Measurements from ENCODE around the gene MRFAP1L1.

DNA sequence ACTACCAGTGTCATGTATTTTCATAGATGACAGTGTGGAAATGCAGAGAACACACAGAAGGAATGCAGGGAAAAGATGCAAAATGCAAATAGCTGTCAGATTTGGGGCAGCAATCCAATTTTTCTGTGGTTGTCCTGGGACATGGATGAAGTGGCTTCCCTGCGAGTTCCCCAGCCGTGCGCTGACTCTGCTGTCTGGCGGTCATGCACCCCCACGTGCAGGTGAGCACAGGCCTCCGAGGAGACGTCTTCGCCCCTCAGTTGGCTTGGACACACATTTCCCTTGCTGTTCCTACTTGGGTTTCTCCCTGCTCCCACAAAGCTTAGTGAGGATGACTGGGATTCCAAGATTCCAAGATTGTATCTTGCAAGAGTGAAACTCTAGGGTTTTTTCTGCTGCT lies 30.7 kb upstream of the MRFAP1L1 start:
- TF ChIP-seq CTCF (IDR thresholded peaks at IDR 0.05) (no peak), EZH2 (IDR thresholded peaks at IDR 0.05; ENCODE audit: borderline replicate concordance, insufficient read depth, low read depth, low read length, poor library complexity, severe bottlenecking) (no peak)
